Glomerular visceral epithelial cell (primary cell): Measurements from ENCODE around the gene AMER1.

Experiments
- DNase-seq: peaks from one replicate; pipeline ENCODE4 v3.0.0-alpha.2; 2016; ENCODE audit errors: extremely low spot score

AMER1 gene

DNA sequence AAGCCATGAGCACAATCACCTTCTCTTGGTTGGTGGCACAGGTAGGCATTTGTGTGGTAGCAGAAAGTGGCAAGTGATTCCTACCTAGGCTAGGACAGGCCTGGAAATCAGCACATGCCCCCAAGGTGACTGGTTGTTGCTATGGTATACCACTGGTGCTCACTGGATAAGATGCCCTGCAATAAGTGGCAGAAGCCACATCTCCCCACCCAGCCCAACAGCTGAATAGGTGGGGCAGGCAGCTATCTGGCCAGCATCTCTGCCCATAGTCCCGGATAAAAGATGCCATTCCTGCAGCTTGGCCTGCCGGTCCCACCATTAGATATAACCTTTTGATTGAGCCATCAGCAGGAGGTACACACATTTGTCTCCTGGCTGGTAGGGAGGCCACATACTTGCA is 21.1 kb downstream of the AMER1 start:
- no peak for DNase-seq

DNA sequence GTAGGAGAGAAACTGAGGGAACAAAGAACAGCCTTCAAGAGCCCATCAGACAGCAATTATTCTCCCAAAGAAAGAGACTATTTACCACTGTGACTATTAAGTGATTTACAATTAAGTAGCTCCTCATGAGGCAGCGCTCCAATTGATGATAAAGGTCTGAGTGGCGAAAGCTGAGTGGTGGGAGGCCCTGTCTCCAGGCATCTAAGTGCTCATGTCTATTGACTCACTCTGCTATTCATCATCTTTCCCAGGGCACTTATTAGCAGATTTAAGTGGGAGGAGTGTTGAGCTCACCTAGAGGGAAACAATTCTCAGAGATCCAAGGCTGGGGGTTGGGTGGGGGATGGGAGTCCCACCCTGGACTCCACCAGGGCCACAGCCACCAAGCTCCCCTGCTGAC is 23.3 kb downstream of the AMER1 start:
- DNase-seq: no peak

DNA sequence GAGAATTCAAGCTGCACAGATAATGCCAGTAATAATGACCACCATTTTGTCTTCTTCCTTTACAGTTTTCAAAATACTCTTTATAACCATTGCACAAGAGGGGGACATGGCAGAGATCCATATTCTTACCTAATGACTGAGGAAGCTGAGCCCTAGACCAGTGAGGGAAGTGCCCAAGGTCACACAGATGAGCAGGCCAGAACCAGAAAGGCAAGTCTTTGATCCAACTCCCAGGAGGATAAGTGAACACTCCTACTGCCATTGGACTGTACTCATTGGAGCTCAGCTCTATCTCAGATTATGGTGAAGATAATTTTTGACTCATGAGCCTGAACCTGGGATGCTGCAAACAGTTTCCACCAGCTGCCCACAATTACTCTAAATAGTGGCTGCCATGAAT is 28.6 kb downstream of the AMER1 start:
- no peak for DNase-seq

DNA sequence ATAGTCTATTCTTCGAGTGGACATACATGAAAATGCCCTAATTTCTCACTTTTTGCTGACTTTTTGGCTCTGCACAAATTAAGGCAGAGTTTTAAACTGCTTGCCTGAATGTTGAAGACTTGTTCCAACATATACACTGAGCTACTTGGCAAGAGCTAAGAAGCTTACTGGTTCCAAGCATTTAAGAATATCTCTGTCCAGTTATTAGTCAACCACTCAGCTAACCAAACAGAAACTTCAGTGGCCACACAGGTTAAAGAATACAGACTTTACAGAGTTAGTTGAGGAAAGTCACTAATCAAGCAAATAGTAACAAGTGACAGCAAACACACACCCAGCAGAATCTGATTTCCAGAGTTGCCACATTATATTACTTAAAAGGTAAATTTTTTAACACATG is 35.5 kb downstream of the AMER1 start:
- no peak for DNase-seq

DNA sequence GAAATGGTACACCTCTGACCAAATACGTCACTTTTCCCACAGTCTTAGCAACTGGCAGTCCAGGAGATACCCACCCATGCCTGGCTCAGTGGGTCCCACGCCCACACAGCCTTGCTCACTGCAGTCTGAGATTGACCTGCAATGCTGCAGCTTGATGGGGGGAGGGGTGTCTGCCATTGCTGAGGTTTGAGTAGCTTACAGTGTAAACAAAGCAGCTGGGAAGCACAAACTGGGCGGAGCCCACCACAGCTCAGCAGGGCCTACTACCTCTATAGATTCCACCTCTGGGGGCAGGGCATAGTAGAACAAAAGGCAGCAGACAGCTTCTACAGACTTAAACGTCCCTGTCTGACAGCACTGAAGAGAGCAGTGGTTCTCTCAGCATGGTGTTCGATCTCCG is 52.7 kb downstream of the AMER1 start:
- no peak for DNase-seq

DNA sequence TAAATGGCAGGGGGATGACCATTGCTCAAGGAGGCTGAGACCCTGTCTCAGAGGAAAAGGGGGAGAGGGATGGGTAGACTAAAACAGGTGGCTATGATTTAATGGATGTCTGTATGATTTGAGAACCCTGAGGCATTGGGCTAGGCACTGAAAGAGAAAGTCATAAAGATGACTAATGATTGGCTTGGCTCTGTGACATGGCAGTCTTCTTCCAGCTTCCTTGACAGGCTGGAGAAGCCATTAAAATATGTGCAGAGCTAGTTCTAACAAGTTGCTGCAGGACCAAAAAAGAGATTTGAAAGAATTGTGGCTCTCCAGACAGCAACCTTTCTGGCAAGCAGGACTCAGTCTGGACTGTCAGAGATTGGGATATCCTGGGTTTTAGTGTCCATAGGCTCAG is 53.6 kb downstream of the AMER1 start:
- no peak for DNase-seq

DNA sequence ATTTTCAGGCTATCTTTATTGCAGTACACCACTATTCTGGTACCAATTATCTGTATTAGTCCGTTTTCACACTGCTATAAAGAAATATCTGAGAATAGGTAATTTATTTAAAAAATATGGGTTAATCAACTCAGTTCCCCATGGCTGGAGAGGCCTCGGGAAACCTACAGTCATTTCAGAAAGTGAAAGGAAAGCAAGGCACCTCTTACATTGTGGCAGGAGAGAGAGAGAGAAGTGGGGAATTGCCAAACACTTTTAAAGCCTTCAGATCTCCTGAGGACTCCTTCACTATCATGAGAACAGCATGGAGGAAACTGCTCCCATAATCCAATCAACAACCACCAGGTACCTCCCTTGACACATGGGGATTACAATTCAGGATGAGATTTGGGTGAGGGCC is 54.7 kb downstream of the AMER1 start:
- no peak for DNase-seq
